Esophagus squamous epithelium (tissue), 4 donors: ENCODE results near the gene GRK5.

Source experiments
- CTCF ChIP-seq, 6 experiments: fragments of 450-650 bp in 4 of 6; fragments of 200-600 bp in 2 of 6; sonication (generic) in 2 of 6; IDR thresholded peaks; one replicate each; pipeline ENCODE4 v1.5.1; 2016 to 2019; ENCODE audit warnings: antibody characterized with exemption in 6 of 6, mild to moderate bottlenecking in 4 of 6, moderate library complexity in 4 of 6
- POLR2A ChIP-seq, 4 donors: fragments of 450-650 bp; IDR thresholded peaks; one replicate each; pipeline ENCODE4 v1.6.1; 2017; ENCODE audit warnings: antibody characterized with exemption in 4 of 4, mild to moderate bottlenecking in 4 of 4, moderate library complexity in 3 of 4

GRCh38 chr10:119219871-119220270, 12.5 kb downstream of the GRK5 start:
- TF ChIP-seq POLR2A (IDR thresholded peaks at IDR 0.05) (no peak), CTCF (IDR thresholded peaks at IDR 0.05) (no peak)
